IMR-90 (cell line): ENCODE data around the gene CACNA2D3. TPM values are rescaled to one million over a fixed set of nuclear protein-coding genes. Genes with fewer than 3 reads are reported as not detected.

Experiments used
- ATAC-seq: fragments of 200-7000 bp; cut with Tn5 transposase; 2 replicates; pipeline ENCODE4 v1.9.1; 2020; ENCODE audit warnings: low read depth, mild to moderate bottlenecking, moderate library complexity
- BruUV-seq: library from RNA; stranded (reverse); fragments of 400-500 nt; replicated peaks from 2 replicates; lab custom pipeline; 2021; lab: Mats Ljungman, UMichigan
- CTCF ChIA-PET: fragments of 300-600 bp; formaldehyde crosslinking; extraction: SDS; loops from one replicate; lab custom pipeline; 2021; ENCODE audit warnings: antibody characterized with exemption; lab: Yijun Ruan, JAX
- POLR2A ChIA-PET: fragments of 300-600 bp; sonication (Branson Sonifier 250); formaldehyde crosslinking; loops from one replicate; lab custom pipeline; 2022; ENCODE audit warnings: antibody characterized with exemption; ENCODE audit not compliant: unreplicated experiment; lab: Charles Lee
- DNase-seq: peaks from one replicate; pipeline ENCODE4 v3.0.0; 2013
- H2AFZ ChIP-seq: replicated peaks from 2 replicates; pipeline ENCODE3; 2013; ENCODE audit warnings: low read length, mild to moderate bottlenecking; ENCODE audit not compliant: poor library complexity
- H2AK5ac ChIP-seq: 2 replicates; pipeline ENCODE4 v1.6.1; 2013; ENCODE audit warnings: low read depth, low read length, inconsistent platforms
- H2AK9ac ChIP-seq: replicated peaks from 2 replicates; pipeline ENCODE3; 2013; ENCODE audit warnings: mild to moderate bottlenecking, low read depth, low read length, moderate library complexity; ENCODE audit not compliant: poor library complexity
- H2BK120ac ChIP-seq: 2 replicates; pipeline ENCODE4 v1.6.1; 2013; ENCODE audit warnings: low read depth, low read length, inconsistent platforms
- H2BK15ac ChIP-seq: 3 replicates; pipeline ENCODE4 v1.6.1; 2013; ENCODE audit warnings: low read depth, low read length, inconsistent platforms
- H2BK20ac ChIP-seq: 2 replicates; pipeline ENCODE4 v1.6.1; 2013; ENCODE audit warnings: low read depth, mild to moderate bottlenecking, inconsistent platforms, low read length, moderate library complexity
- H2BK5ac ChIP-seq: 2 replicates; pipeline ENCODE4 v1.6.1; 2013; ENCODE audit warnings: mild to moderate bottlenecking, low read depth, low read length, inconsistent platforms; ENCODE audit not compliant: poor library complexity, severe bottlenecking
- H3K14ac ChIP-seq: replicated peaks from 2 replicates; pipeline ENCODE4 v1.6.1; 2013; ENCODE audit warnings: low read depth, low read length, inconsistent platforms
- H3K18ac ChIP-seq: 2 replicates; pipeline ENCODE4 v1.6.1; 2013; ENCODE audit warnings: low read depth, low read length, control low read depth
- H3K23ac ChIP-seq: 2 replicates; pipeline ENCODE4 v1.6.1; 2013; ENCODE audit warnings: low read depth, low read length, inconsistent platforms
- H3K27ac ChIP-seq: 2 replicates; pipeline ENCODE4 v1.5.1; 2013; ENCODE audit warnings: mild to moderate bottlenecking, control low read depth, low read length; ENCODE audit not compliant: insufficient read depth
- H3K27me3 ChIP-seq: 2 replicates; pipeline ENCODE4 v1.6.1; 2013; ENCODE audit warnings: low read length; ENCODE audit not compliant: control insufficient read depth, insufficient read depth
- H3K36me3 ChIP-seq: 2 replicates; pipeline ENCODE4 v1.6.1; 2013; ENCODE audit warnings: low read length, mixed read lengths; ENCODE audit not compliant: control insufficient read depth, insufficient read depth
- H3K4ac ChIP-seq: 2 replicates; pipeline ENCODE4 v1.6.1; 2013; ENCODE audit warnings: low read depth, low read length, inconsistent platforms
- H3K4me1 ChIP-seq: 2 replicates; pipeline ENCODE4 v1.6.1; 2013; ENCODE audit warnings: low read length, mixed read lengths; ENCODE audit not compliant: control insufficient read depth, insufficient read depth
- H3K4me2 ChIP-seq: 2 replicates; pipeline ENCODE4 v1.6.1; 2013; ENCODE audit warnings: low read depth, mild to moderate bottlenecking, control low read depth, low read length, moderate library complexity
- H3K4me3 ChIP-seq: 2 replicates; pipeline ENCODE4 v1.5.1; 2013; ENCODE audit warnings: low read depth, mild to moderate bottlenecking, control low read depth, low read length, moderate library complexity; ENCODE audit not compliant: insufficient read depth
- H3K56ac ChIP-seq: 2 replicates; pipeline ENCODE4 v1.6.1; 2013; ENCODE audit warnings: low read length, inconsistent platforms; ENCODE audit not compliant: insufficient read depth; ENCODE audit errors: extremely low read depth
- H3K79me1 ChIP-seq, 2 experiments: 2 replicates each; pipeline ENCODE4 v1.6.1; 2013; ENCODE audit warnings: low read length in 2 of 2, inconsistent platforms in 1 of 2, low read depth in 1 of 2
- H3K9ac ChIP-seq: 2 replicates; pipeline ENCODE4 v1.6.1; 2013; ENCODE audit warnings: low read depth, low read length, control low read depth
- H3K9me1 ChIP-seq: 2 replicates; pipeline ENCODE4 v1.6.1; 2013; ENCODE audit warnings: low read length, inconsistent platforms; ENCODE audit not compliant: insufficient read depth
- H3K9me3 ChIP-seq: 2 replicates; pipeline ENCODE4 v1.6.1; 2013; ENCODE audit warnings: low read length; ENCODE audit not compliant: control insufficient read depth, insufficient read depth
- H4K20me1 ChIP-seq: 2 replicates; pipeline ENCODE4 v1.6.1; 2013; ENCODE audit warnings: low read length, inconsistent platforms; ENCODE audit not compliant: insufficient read depth
- H4K5ac ChIP-seq: 2 replicates; pipeline ENCODE4 v1.6.1; 2013; ENCODE audit warnings: mild to moderate bottlenecking, low read depth, low read length, control low read depth
- H4K8ac ChIP-seq, 2 experiments: 2 replicates each; pipeline ENCODE4 v1.6.1; 2013; ENCODE audit warnings: low read depth in 2 of 2, low read length in 2 of 2, control low read depth in 1 of 2, inconsistent platforms in 1 of 2
- H4K91ac ChIP-seq: 2 replicates; pipeline ENCODE4 v1.6.1; 2013; ENCODE audit warnings: low read depth, low read length, inconsistent platforms; ENCODE audit not compliant: insufficient read depth
- FOS ChIP-seq: fragments of 150-350 bp; IDR thresholded peaks from 2 replicates; pipeline ENCODE4 v1.6.1; 2016; ENCODE audit warnings: low read depth, low read length
- MAFK ChIP-seq: IDR thresholded peaks from 2 replicates; pipeline ENCODE4 v1.6.1; 2012; ENCODE audit warnings: low read depth, low read length, improper control_type of control experiment
- RAD21 ChIP-seq: IDR thresholded peaks from 2 replicates; pipeline ENCODE4 v1.6.1; 2012; ENCODE audit warnings: low read length, improper control_type of control experiment
- RCOR1 ChIP-seq: IDR thresholded peaks from 2 replicates; pipeline ENCODE4 v1.6.1; 2012; ENCODE audit warnings: mild to moderate bottlenecking, low read length, improper control_type of control experiment; ENCODE audit not compliant: insufficient replicate concordance
- WGBS, 2 experiments: methylation state at CpG; one replicate each; pipeline versions ENCODE4 v1.1.5 to v1.1.7; 2013; ENCODE audit warnings: missing lambda C conversion rate in 2 of 2; ENCODE audit not compliant: insufficient read length in 1 of 2; ENCODE audit errors: extremely low coverage in 2 of 2; 5-methylcytosine and 5-hydroxymethylcytosine counted together
- dilution Hi-C: fragments of 300-500 bp; cut with HindIII; formaldehyde crosslinking; loops from one replicate; pipeline ENCODE4 v1.14.3; 2018; ENCODE audit warnings: low sequenced_read_pairs; ENCODE audit not compliant: unreplicated experiment
- in situ Hi-C: fragments of 300-500 bp; cut with MboI; formaldehyde crosslinking; loops from 3 replicates; pipeline ENCODE4 v1.14.3; 2019; ENCODE audit warnings: low sequenced_read_pairs, inconsistent platforms, mixed read lengths
- intact Hi-C: fragments of 100-400 bp; cut with micrococcal nuclease; formaldehyde crosslinking; loops from 2 replicates; pipeline ENCODE4 v1.10.0; 2022
- polyA plus RNA-seq, 3 experiments: library from polyadenylated mRNA; depleted of rRNA; stranded (reverse); fragments of >200 nt; gene quantifications; 2 replicates each; pipeline ENCODE4 v1.2.3, GENCODE V29; 2012; ENCODE audit warnings: low replicate concordance in 1 of 3
- total RNA-seq: library from RNA; depleted of rRNA; stranded (reverse); fragments of >200 nt; gene quantifications from 2 replicates; pipeline ENCODE4 v1.2.3, GENCODE V29; 2012
- TF ChIP-seq, protein P1 (sequence below): conservative IDR thresholded peaks from 2 replicates; pipeline ENCODE4 v1.5.1; 2012; ENCODE audit warnings: mild to moderate bottlenecking, low read depth, low read length, improper control_type of control experiment
- TF ChIP-seq, protein P2 (sequence below): fragments of 150-350 bp; IDR thresholded peaks from 2 replicates; pipeline ENCODE4 v1.6.1; 2017; ENCODE audit warnings: mild to moderate bottlenecking, antibody characterized with exemption, low read length, low read depth
- TF ChIP-seq, protein P3 (sequence below): fragments of 150-350 bp; IDR thresholded peaks from 2 replicates; pipeline ENCODE4 v1.6.1; 2016; ENCODE audit warnings: low read depth, mild to moderate bottlenecking, low read length, moderate library complexity, borderline replicate concordance

The CACNA2D3 gene
- total and polyA plus RNA-seq, 2 of the 4 experiments (the other 2 are of a cell fraction) = 0.36 to 0.41 TPM

DNA sequence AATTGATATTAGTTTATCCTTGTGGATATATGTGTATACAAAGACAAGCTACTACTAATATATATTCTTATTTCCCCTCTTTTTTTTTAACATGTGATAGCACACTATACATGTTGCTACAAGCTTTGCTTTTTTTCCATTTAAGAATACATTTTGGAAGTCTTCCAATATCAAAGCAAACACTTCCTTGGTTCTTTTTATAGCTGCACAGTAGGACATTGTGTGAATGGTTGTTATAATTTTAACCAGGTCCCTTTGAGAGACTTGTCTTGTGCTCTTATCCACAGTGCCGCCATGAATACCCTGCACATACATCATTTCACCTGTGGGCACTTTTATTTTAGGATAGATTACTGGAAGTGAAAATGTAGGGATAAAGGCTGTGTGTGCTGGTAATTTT is 88.7 kb downstream of the CACNA2D3 start:
- Histone ChIP-seq H2BK20ac (no peak overlapping the region), H4K20me1 (no peaks in the 10 kb centered on the region), H3K79me1 (no peaks in the 10 kb centered on the region), H3K4ac (no peak overlapping the region), H2AK9ac (no peak overlapping the region), H3K18ac (no peak overlapping the region), H3K9me1 (no peaks in the 10 kb centered on the region), H4K91ac (no peak overlapping the region), H3K14ac (no peak overlapping the region), H4K5ac (no peak overlapping the region), H3K27me3 (no peaks in the 10 kb centered on the region), H3K23ac (no peak overlapping the region), H2AFZ (no peak overlapping the region), H3K36me3 (no peaks in the 10 kb centered on the region), H2BK120ac (no peak overlapping the region), H3K4me2 (no peak overlapping the region), H3K27ac (no peak overlapping the region), H2AK5ac (no peak overlapping the region), H3K9me3 (peaks cover 14% of the 10 kb centered on the region), H3K56ac (no peak overlapping the region), H2BK15ac (no peak overlapping the region), H4K8ac (no peak overlapping the region), H3K4me1 (no peaks in the 10 kb centered on the region), H2BK5ac (no peak overlapping the region), H3K9ac (no peak overlapping the region), H3K4me3 (no peak overlapping the region)
- ATAC-seq (no peak), DNase-seq (no peak)
- intact Hi-C loops (no loop called here), in situ Hi-C loops (no loop called here), dilution Hi-C loops (no loop called here)
- WGBS, 2 experiments = no CpG with 5 or more reads among the region's 1 CpG
- ChIA-PET POLR2A (no interaction called here), CTCF (no interaction called here)
- TF ChIP-seq RAD21 (no peak), MAFK (no peak), RCOR1 (no peak), FOS (no peak)
- TF ChIP-seq, protein P1, sequence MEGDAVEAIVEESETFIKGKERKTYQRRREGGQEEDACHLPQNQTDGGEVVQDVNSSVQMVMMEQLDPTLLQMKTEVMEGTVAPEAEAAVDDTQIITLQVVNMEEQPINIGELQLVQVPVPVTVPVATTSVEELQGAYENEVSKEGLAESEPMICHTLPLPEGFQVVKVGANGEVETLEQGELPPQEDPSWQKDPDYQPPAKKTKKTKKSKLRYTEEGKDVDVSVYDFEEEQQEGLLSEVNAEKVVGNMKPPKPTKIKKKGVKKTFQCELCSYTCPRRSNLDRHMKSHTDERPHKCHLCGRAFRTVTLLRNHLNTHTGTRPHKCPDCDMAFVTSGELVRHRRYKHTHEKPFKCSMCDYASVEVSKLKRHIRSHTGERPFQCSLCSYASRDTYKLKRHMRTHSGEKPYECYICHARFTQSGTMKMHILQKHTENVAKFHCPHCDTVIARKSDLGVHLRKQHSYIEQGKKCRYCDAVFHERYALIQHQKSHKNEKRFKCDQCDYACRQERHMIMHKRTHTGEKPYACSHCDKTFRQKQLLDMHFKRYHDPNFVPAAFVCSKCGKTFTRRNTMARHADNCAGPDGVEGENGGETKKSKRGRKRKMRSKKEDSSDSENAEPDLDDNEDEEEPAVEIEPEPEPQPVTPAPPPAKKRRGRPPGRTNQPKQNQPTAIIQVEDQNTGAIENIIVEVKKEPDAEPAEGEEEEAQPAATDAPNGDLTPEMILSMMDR = no peak
- TF ChIP-seq, protein P2, sequence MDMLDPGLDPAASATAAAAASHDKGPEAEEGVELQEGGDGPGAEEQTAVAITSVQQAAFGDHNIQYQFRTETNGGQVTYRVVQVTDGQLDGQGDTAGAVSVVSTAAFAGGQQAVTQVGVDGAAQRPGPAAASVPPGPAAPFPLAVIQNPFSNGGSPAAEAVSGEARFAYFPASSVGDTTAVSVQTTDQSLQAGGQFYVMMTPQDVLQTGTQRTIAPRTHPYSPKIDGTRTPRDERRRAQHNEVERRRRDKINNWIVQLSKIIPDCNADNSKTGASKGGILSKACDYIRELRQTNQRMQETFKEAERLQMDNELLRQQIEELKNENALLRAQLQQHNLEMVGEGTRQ = no peak
- TF ChIP-seq, protein P3, sequence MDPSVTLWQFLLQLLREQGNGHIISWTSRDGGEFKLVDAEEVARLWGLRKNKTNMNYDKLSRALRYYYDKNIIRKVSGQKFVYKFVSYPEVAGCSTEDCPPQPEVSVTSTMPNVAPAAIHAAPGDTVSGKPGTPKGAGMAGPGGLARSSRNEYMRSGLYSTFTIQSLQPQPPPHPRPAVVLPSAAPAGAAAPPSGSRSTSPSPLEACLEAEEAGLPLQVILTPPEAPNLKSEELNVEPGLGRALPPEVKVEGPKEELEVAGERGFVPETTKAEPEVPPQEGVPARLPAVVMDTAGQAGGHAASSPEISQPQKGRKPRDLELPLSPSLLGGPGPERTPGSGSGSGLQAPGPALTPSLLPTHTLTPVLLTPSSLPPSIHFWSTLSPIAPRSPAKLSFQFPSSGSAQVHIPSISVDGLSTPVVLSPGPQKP = no peak
- BruUV-seq = no TSS peak
